ENCODE measurements around the gene NUTM2D.
"Not testable (repeated sequence)": the region's sequence is repeated elsewhere in the genome, so short reads cannot be mapped to it uniquely, and the experiment has no call there.

Gene NUTM2D

DNA sequence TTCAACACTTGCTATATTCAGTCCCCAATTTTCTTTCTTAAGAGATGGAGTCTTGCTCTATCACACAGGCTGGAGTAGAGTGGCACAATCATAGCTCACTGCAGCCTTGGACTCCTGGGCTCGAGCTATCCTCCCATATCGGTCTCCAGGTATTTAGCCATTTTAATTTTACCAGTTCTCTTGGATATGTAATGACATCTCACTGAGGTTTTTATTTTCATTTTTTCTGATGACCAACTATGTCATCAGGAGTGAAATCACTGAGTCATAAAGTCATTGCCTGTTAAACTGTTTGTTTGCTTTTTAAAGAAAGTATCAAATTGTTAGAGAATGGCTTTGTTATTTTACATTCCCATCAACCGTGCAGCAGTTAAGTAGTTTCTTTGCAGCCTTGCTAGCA lies 17.1 kb upstream of the NUTM2D start:
- not testable (repeated sequence) for H3K4me1 ChIP-seq (ENCODE audit: control insufficient read depth, insufficient read depth, low read length); H3K27me3 ChIP-seq (ENCODE audit: control insufficient read depth, insufficient read depth, low read length); H3K9me3 ChIP-seq (replicated peaks; ENCODE audit: low read length); H3K36me3 ChIP-seq (ENCODE audit: insufficient read depth, low read length)
- Histone ChIP-seq H3K4me2 (ENCODE audit: low read length) (peak overlapping the region; percentile 73), H3K4me3 (ENCODE audit: low read length) (peak overlapping the region; percentile 51), H3K9ac (ENCODE audit: low read depth, low read length) (peak overlapping the region; percentile 16)

DNA sequence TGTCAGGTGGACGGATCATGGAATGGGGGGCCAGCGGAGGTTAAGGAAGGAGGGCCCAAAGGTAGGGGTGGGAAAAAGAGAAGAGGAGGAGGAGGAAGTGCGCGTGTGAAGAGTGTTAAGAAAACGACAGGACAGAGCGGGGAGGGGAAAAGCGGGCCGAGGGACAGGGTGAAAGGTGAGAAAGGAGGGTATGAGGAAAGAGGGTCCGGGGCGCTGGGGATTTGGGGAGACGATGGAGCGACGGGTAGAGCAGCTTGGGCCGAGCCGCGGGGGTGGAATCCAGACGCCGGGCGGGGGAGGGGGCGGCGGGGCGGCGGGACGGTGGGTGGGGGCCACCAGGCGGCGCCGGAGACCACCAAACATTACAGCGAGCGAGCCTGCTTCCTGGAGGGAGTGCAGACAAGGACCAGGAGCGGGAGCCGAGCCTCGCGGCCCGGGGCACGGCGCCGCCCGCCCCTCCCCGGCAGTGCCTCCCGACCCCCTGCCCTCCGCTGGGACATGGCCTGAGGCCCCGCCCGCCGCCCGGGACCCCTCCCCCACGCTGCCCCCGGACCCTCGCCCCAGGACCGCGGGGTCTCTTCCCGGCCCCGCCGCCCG lies 15.9 kb upstream of the NUTM2D start:
- H3K27me3 ChIP-seq (ENCODE audit: control insufficient read depth, insufficient read depth, low read length); H3K9me3 ChIP-seq (replicated peaks; ENCODE audit: low read length); H3K4me2 ChIP-seq (ENCODE audit: low read length); H3K4me1 ChIP-seq (ENCODE audit: control insufficient read depth, insufficient read depth, low read length); H3K36me3 ChIP-seq (ENCODE audit: insufficient read depth, low read length): not testable (repeated sequence)
- H3K4me3 ChIP-seq (ENCODE audit: low read length), result peak overlapping the region; percentile 71
- peak overlapping the region; percentile 79 for H3K9ac ChIP-seq (ENCODE audit: low read depth, low read length)

DNA sequence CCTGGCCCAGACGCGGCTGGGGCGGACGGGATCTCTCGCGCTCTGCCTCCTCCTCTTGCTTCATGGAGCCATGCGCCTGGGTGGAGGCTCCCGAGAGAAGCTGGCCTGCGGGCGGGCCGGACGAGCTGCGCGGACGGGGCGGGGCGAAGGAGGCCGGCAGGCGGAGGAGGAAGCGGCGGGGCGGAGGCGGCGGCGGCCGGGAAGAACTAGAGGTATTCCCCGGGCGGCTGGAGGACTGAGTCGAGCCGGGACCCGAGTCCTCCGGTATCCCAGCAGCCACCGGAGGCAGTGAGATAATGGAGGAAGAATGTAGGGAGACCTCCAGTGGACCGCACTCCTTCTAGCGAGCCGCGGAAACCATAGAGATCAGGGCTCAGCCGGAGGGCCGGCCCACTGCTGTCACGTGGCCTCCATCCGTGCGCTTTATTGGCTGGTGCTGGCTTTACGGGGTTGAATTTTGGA lies 15.3 kb upstream of the NUTM2D start:
- not testable (repeated sequence) for H3K36me3 ChIP-seq (ENCODE audit: insufficient read depth, low read length); H3K4me2 ChIP-seq (ENCODE audit: low read length); H3K9me3 ChIP-seq (replicated peaks; ENCODE audit: low read length); H3K4me1 ChIP-seq (ENCODE audit: control insufficient read depth, insufficient read depth, low read length); H3K27me3 ChIP-seq (ENCODE audit: control insufficient read depth, insufficient read depth, low read length)
- Histone ChIP-seq H3K4me3 (ENCODE audit: low read length) (peak overlapping the region; percentile 71), H3K9ac (ENCODE audit: low read depth, low read length) (peak overlapping the region; percentile 79)

GRCh38 chr10:87342711-87343258 lies 14.8 kb upstream of the NUTM2D start:
- H3K27me3 ChIP-seq (ENCODE audit: control insufficient read depth, insufficient read depth, low read length); H3K9me3 ChIP-seq (replicated peaks; ENCODE audit: low read length); H3K4me1 ChIP-seq (ENCODE audit: control insufficient read depth, insufficient read depth, low read length); H3K36me3 ChIP-seq (ENCODE audit: insufficient read depth, low read length): not testable (repeated sequence)
- peak overlapping the region; percentile 79 for H3K9ac ChIP-seq (ENCODE audit: low read depth, low read length)
- peak overlapping the region; percentile 72 for H3K4me3 ChIP-seq (ENCODE audit: low read length)
- peak overlapping the region; percentile 62 for H3K4me2 ChIP-seq (ENCODE audit: low read length)

DNA sequence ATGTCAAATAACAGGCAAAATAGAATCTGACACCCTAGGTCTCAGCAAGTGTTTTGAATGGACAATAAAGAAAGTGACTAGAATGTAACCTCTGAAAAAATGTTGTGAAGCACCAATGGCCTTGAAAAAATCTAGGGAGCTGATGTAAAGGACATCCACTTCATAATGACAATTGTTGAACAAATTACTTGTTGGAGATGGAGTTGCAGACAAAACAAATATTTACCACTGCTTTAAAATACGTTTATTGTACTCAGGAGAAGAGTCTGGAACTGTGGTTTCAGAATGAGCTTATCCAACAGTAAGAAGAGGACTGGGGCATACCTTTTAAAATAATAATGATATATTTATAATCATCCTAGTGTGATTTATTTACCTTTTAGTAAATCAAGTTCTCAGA lies 11.8 kb upstream of the NUTM2D start:
- not testable (repeated sequence) for H3K4me2 ChIP-seq (ENCODE audit: low read length); H3K4me3 ChIP-seq (ENCODE audit: low read length); H3K9me3 ChIP-seq (replicated peaks; ENCODE audit: low read length); H3K27me3 ChIP-seq (ENCODE audit: control insufficient read depth, insufficient read depth, low read length); H3K4me1 ChIP-seq (ENCODE audit: control insufficient read depth, insufficient read depth, low read length); H3K9ac ChIP-seq (ENCODE audit: low read depth, low read length); H3K36me3 ChIP-seq (ENCODE audit: insufficient read depth, low read length)

DNA sequence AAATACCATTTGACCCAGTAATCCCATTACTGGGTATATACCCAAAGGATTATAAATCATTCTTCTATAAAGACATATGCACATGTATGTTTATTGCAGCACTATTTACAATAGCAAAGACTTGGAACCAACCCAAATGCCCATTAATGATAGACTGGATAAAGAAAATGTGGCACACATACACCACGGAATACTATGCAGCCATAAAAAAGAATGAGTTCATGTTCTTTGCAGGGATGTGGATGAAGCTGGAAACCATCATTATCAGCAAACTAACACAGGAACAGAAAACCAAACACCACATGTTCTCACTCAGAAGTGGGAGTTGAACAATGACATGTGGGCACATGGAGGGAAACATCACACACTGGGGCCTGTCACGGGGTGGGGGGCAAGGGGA lies 7.4 kb upstream of the NUTM2D start:
- H3K36me3 ChIP-seq (ENCODE audit: insufficient read depth, low read length); H3K4me2 ChIP-seq (ENCODE audit: low read length); H3K9ac ChIP-seq (ENCODE audit: low read depth, low read length); H3K4me3 ChIP-seq (ENCODE audit: low read length); H3K9me3 ChIP-seq (replicated peaks; ENCODE audit: low read length); H3K27me3 ChIP-seq (ENCODE audit: control insufficient read depth, insufficient read depth, low read length); H3K4me1 ChIP-seq (ENCODE audit: control insufficient read depth, insufficient read depth, low read length): not testable (repeated sequence)

DNA sequence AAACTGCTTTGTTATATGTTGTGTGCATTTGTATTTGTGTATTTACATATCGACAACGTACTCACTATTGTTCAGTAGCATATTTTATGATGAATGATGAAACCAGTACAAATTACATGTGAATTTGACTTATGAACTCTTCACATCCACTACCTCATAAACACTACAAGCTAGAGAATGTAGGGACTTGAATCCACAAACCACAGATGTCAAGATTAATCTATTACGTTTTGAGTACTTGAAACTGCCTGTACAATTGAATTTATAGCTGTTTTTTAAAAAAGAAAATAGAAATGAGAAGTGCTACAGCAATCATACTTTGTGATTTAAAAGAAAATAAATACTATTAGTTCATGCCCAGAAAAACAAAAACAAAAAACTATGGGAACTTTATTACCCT lies 4.7 kb upstream of the NUTM2D start:
- not testable (repeated sequence) for H3K4me3 ChIP-seq (ENCODE audit: low read length); H3K27me3 ChIP-seq (ENCODE audit: control insufficient read depth, insufficient read depth, low read length); H3K4me1 ChIP-seq (ENCODE audit: control insufficient read depth, insufficient read depth, low read length); H3K9ac ChIP-seq (ENCODE audit: low read depth, low read length); H3K9me3 ChIP-seq (replicated peaks; ENCODE audit: low read length); H3K4me2 ChIP-seq (ENCODE audit: low read length); H3K36me3 ChIP-seq (ENCODE audit: insufficient read depth, low read length)

DNA sequence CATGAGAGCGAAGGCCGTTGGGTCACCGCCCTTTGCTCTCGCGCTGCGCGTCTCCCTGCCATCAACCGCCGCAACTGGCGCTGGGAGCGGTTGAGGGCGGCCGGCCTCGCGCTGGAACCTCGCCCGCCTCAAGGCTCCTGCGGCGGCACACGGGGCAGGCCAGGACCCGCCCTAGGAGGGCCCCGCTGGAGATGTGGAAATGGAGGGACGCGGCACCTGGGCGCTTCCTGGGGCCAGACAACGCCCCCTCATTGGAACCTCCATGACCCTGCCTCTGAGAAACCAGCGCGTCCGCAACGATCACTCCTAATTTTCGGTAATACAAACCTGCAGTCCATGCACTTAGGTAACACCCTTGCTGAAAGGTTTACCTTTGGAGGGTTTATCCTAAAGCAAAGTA lies 2.4 kb upstream of the NUTM2D start:
- not testable (repeated sequence) for H3K4me1 ChIP-seq (ENCODE audit: control insufficient read depth, insufficient read depth, low read length); H3K36me3 ChIP-seq (ENCODE audit: insufficient read depth, low read length); H3K27me3 ChIP-seq (ENCODE audit: control insufficient read depth, insufficient read depth, low read length); H3K9me3 ChIP-seq (replicated peaks; ENCODE audit: low read length); H3K4me3 ChIP-seq (ENCODE audit: low read length); H3K4me2 ChIP-seq (ENCODE audit: low read length); H3K9ac ChIP-seq (ENCODE audit: low read depth, low read length)

GRCh38 chr10:87358159-87358558 lies 615 bp downstream of the NUTM2D start:
- not testable (repeated sequence) for H3K9ac ChIP-seq (ENCODE audit: low read depth, low read length); H3K27me3 ChIP-seq (ENCODE audit: control insufficient read depth, insufficient read depth, low read length)

DNA sequence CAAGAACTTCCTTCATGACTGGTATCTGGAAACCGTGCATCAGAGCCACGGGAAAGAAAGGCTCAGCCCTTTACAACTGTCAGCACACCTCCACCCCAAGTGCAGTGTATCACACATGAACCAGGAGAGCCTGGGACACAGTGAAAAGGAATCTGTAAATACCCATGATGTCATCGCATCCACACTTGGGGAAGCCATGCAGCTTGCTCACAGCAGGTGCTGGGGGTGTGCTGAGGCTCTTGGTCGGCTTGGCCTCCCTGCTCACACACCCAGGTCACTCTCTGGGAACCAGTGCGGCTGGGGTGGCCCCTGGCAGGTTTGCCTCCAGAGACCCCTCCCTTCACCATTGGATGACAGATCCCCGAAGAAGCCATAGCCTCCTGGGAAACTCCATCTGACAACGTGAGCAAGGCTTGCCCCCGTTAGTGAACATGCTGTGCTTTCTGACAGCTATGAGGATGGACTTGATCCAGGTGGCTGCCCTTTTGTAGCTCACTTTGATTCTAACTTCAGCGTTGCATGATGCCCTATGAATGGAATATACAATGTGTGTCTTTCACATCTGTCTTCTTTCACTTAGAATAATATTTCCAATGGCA lies 12.1 kb downstream of the NUTM2D start:
- not testable (repeated sequence) for H3K4me3 ChIP-seq (ENCODE audit: low read length); H3K27me3 ChIP-seq (ENCODE audit: control insufficient read depth, insufficient read depth, low read length); H3K36me3 ChIP-seq (ENCODE audit: insufficient read depth, low read length); H3K4me1 ChIP-seq (ENCODE audit: control insufficient read depth, insufficient read depth, low read length); H3K9ac ChIP-seq (ENCODE audit: low read depth, low read length); H3K9me3 ChIP-seq (replicated peaks; ENCODE audit: low read length); H3K4me2 ChIP-seq (ENCODE audit: low read length)

More at GRCh38 chr10:87358159-87358558, 615 bp downstream of the NUTM2D start:
- H3K36me3 ChIP-seq (ENCODE audit: insufficient read depth, low read length); H3K9me3 ChIP-seq (replicated peaks; ENCODE audit: low read length); H3K4me3 ChIP-seq (ENCODE audit: low read length); H3K4me2 ChIP-seq (ENCODE audit: low read length); H3K4me1 ChIP-seq (ENCODE audit: control insufficient read depth, insufficient read depth, low read length): not testable (repeated sequence)

- H3K27me3 ChIP-seq (ENCODE audit: control insufficient read depth, insufficient read depth, low read length); H3K9me3 ChIP-seq (replicated peaks; ENCODE audit: low read length); H3K36me3 ChIP-seq (ENCODE audit: insufficient read depth, low read length); H3K4me1 ChIP-seq (ENCODE audit: control insufficient read depth, insufficient read depth, low read length); H3K4me3 ChIP-seq (ENCODE audit: low read length); H3K9ac ChIP-seq (ENCODE audit: low read depth, low read length); H3K4me2 ChIP-seq (ENCODE audit: low read length): not testable (repeated sequence)
These were observed 16.5 kb downstream of the NUTM2D start for GRCh38 chr10:87374091-87374490.

DNA sequence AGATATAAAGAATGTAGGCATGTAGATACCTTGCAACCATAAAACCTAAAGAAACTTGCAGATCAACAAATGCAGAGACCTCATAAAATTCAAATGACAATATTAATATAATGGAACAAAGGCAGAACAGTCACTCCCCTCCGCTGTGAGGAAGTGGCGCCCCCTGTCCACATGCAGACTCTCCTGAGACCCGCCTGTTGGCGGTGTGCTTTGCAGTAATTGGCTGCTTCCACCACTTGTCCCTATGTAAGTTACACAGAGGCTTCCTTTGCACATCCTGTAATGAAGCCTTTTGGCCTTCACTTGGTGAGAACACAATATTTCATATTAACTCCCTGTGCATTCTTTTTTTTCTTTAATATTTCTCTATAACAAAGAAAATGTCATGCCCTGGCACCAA lies 21.6 kb downstream of the NUTM2D start:
- not testable (repeated sequence) for H3K36me3 ChIP-seq (ENCODE audit: insufficient read depth, low read length); H3K4me1 ChIP-seq (ENCODE audit: control insufficient read depth, insufficient read depth, low read length); H3K4me2 ChIP-seq (ENCODE audit: low read length); H3K9ac ChIP-seq (ENCODE audit: low read depth, low read length); H3K27me3 ChIP-seq (ENCODE audit: control insufficient read depth, insufficient read depth, low read length); H3K4me3 ChIP-seq (ENCODE audit: low read length); H3K9me3 ChIP-seq (replicated peaks; ENCODE audit: low read length)
